CD4-positive, alpha-beta T cell treated with Interleukin-21 for 1 hour (primary cell): ENCODE measurements around the gene FLNB.
"Not testable (repeated sequence)": the region's sequence is repeated elsewhere in the genome, so short reads cannot be mapped to it uniquely, and the experiment has no call there.

ENCODE experiments used
- DNase-seq: peaks from one replicate; pipeline ENCODE4 v3.0.0-alpha.2; 2020

Gene FLNB

GRCh38 chr3:58034738-58035523 lies 26.7 kb downstream of the FLNB start:
- DNase-seq, result peak; percentile 75

- no peak for DNase-seq
Observed at GRCh38 chr3:58035524-58036255, 27.5 kb downstream of the FLNB start.

DNA sequence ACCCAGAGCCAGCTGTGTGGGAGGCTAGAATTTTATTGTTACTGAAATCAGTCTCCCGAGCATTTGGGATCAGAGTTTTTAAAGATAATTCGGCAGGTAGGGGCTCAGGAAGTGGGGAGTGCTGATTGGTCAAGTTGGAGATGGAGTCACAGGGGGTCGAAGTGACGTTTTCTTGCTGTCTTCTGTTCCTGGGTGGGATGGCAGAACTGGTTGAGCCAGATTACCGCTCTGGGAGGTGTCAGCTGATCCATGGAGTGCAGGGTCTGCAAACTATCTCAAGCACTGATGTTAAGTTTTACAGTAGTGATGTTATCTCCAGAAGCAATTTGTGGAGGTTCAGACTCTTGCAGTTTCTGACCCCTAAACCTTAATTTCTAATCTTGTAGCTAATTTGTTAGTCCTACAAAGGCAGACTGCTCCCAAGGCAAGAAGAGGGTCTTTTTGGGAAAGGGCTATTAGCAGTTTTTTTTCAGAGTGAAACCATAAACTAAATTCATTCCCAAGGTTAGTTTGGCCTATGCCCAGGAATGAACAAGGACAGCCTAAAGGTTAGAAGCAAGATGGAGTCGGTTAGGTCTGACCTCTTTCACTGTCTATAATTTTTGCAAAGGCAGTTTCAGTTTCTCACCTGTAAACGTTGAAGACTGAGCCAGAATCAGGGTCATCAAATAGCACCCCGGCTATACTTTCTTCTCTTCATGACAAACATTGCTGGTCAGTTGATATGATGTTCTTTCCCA lies 28.2 kb downstream of the FLNB start:
- no peak for DNase-seq

GRCh38 chr3:58037141-58037910 lies 29.1 kb downstream of the FLNB start:
- no peak for DNase-seq

- DNase-seq, result no peak
Observed at GRCh38 chr3:58038675-58039292, 30.6 kb downstream of the FLNB start.

GRCh38 chr3:58039601-58040000 lies 31.4 kb downstream of the FLNB start:
- DNase-seq, result no peak

- no peak for DNase-seq
Observed at GRCh38 chr3:58041182-58041825, 33.1 kb downstream of the FLNB start.

GRCh38 chr3:58041826-58042324 lies 33.7 kb downstream of the FLNB start:
- DNase-seq, result no peak

DNA sequence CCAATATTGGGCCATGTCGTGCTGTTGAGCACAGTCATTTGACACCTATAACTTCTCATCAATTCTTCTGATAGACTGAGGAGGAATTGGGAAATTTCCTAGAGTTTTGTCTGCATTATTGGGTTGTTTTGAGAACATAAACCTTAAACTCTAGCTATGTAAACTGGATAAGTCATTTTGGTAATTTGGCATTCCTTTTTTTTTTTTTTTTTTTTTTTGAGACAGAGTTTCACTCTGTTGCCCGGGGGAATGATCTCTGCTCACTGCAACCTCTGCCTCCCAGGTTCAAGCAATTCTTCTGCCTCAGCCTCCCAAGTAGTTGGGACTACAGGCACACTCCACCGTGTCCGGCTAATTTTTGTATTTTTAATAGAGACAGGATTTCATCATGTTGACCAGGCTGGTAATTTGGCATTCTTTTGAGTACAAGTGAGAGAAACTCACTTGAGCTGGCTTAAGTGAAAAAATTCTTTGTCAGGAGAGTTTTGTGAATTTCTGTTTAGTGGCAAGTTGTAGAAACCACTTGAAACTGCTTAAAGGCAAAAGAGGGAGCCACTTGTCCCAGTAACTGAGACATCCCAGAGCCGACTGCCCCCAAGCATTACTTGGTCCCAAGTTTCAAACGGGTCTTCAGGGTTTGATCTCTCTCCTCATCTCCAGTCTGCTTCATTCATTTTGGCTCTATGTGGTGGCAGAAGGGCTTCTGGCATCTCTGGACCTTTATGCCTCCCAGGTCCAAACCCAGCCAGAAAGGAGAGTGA lies 34.9 kb downstream of the FLNB start:
- DNase-seq, result no peak

DNA sequence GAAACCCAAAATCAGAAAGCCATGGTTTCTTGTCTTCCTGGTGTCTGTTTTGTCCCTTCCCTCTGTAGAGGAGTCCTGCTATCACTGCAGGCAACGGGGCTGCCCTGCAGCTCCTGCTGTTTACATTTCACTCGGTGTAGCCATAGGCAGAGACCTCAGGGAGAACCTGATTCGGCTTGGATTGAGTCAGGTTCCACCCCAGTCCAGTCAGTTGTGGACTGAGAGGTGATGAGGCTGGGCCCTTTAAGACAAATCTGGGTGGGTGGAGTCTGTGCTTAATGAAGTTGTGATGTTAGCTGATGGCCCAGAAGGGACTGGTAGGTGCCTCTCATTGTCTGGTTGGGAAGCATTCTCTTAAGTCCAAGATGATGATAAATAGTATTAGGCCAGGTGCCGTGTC lies 35.7 kb downstream of the FLNB start:
- DNase-seq, result no peak

DNA sequence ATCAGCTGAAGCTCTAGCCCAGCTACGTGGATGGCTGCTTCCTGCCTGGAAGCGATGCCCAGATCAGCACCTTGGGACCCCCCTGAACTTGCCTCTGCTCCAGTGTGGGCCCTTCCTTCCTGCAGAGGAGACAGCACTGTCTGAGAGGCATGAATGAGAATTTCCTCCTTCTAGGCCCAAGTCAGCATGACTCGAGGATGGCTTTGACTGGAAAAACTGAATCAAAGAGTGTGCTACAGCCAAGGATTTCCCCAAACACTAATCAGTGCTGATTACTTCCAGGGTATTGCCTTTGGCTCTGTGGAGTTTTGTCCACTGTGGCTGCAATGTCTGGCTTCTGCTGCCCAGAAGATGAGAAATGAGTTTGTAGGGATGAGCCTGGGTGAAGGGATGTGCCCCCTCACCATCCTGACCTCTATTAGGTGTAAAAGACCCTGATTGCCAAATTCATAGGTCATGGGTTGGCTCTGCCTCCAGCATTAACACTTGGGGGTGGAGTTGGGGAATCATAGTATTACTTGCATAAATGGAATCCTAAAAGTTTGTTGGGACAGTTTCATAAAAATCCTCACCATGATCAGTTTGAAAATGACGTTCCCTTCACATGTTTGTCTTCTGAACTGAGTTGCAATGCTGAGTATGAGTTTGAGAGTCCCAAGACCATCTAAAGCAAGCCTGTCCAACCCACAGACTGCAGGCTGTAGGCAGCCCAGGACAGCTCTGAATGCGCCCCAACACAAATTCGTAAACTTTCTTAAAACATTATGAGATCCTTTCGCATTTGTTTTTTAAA lies 36.7 kb downstream of the FLNB start:
- no peak for DNase-seq

DNA sequence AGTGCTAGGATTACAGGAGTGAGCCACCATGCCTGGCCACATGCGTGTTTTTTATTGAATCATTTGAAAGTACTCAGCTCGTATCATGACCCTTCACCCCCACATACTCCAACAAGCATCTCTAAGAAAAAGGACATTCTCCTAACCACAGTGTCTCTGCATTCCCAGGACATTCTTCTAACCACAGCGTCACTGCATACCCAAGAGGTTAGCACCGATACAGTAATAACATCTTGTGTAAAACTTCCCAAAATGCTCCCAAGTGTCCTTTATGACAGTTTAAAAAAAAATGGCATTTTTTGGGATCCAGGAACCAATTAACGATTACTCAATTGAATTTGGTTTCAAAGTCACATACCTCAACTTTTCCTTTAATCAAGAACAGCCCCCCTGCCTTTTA lies 39.6 kb downstream of the FLNB start:
- no peak for DNase-seq

DNA sequence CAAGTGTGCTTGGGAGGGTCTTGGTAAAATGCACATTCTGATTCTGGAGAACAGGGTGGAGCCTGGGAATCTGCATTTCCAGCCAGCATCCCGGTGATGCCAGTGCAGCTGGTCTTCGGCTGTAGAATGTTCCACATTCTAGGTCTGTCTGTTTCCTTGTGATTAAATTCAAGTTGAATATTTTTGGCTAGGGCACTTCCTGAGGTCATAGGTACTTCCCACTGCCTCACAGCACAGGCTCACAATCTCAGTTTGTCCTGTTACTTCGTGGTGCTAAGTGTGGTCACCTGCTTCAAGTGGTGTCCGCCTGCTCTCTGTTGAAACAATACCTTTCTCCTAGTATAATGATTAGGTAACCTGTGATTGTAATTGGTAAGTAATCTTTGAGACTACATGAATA lies 40.1 kb downstream of the FLNB start:
- DNase-seq, result no peak

GRCh38 chr3:58049143-58049785 lies 41.0 kb downstream of the FLNB start:
- no peak for DNase-seq

- DNase-seq, result no peak
Observed at GRCh38 chr3:58051196-58051595, 43.0 kb downstream of the FLNB start.

- not testable (repeated sequence) for DNase-seq
Observed at GRCh38 chr3:58051658-58052261, 43.5 kb downstream of the FLNB start.

DNA sequence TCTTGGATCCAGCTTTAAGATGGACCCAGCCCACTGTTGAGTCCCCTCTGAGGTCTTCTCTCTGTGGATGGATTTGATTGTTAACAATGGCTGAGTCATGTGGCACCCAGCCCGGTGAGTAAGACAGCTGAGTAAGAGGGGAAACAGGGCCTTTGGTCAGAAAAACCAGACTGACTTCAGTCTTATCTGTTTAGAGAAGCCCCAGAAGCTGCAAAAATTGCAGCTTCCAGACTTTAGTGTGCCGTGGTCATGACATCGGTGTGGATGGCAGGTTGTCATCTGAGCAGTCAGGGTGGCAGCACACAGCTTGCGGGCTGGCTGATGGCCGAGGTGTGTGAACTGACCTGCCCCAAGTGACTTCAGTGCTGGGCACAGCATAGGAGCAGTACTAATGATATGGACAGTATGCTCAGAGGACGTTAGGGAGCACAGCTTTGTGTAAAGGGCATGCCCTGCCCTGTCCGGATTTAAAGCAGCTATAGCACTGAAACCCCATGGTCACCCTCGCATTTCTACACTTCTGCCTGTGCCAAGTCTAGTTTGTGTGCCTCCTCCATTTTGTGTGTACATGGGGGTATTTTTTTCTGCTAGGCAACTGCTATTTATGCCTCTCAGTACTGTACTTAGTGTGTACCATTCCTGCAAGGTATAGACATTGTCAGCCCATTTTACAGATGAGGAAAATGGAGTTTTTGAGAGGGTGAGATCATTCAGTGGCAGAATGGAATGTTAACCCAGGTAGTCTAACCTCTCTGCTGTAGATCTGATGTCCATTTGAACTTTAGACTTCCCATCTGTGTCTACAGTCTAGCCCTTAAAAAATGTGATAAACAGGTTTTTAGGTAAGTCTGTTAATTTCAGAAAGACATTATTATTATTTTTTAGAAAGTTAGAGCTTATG lies 44.4 kb downstream of the FLNB start:
- DNase-seq, result no peak

GRCh38 chr3:58054652-58055051 lies 46.4 kb downstream of the FLNB start:
- DNase-seq, result no peak
